WTC11 (cell line): ENCODE results near the gene PGA5.
"Not testable (repeated sequence)": the region's sequence is repeated elsewhere in the genome, so short reads cannot be mapped to it uniquely, and the experiment has no call there.

ENCODE experiments used
- CTCF ChIP-seq: fragments of 200-600 bp; IDR thresholded peaks from 2 replicates; pipeline ENCODE4 v1.8.0; 2022; ENCODE audit warnings: antibody characterized with exemption
- ETV6 ChIP-seq: sonication (generic); formaldehyde crosslinking; IDR thresholded peaks from 2 replicates; pipeline ENCODE4 v1.8.1; 2022; ENCODE audit warnings: mild to moderate bottlenecking, missing genetic modification reagents
- FOXK1 ChIP-seq: sonication (generic); formaldehyde crosslinking; IDR thresholded peaks from 2 replicates; pipeline ENCODE4 v1.8.0; 2022; ENCODE audit warnings: mild to moderate bottlenecking, moderate library complexity, missing genetic modification reagents
- IRF2 ChIP-seq: sonication (generic); formaldehyde crosslinking; IDR thresholded peaks from 2 replicates; pipeline ENCODE4 v1.8.0; 2022; ENCODE audit warnings: low read depth, missing genetic modification reagents, borderline replicate concordance
- JUN ChIP-seq: sonication (generic); formaldehyde crosslinking; IDR thresholded peaks from 2 replicates; pipeline ENCODE4 v1.8.0; 2023; ENCODE audit warnings: mild to moderate bottlenecking, missing genetic modification reagents
- PREB ChIP-seq: sonication (generic); formaldehyde crosslinking; IDR thresholded peaks from 2 replicates; pipeline ENCODE4 v1.8.1; 2022; ENCODE audit warnings: mild to moderate bottlenecking, missing genetic modification reagents, moderate library complexity, borderline replicate concordance
- SP1 ChIP-seq: sonication (generic); formaldehyde crosslinking; conservative IDR thresholded peaks from 2 replicates; pipeline ENCODE4 v1.8.1; 2022; ENCODE audit warnings: missing genetic modification reagents
- ZNF121 ChIP-seq: sonication (generic); formaldehyde crosslinking; IDR thresholded peaks from 2 replicates; pipeline ENCODE4 v1.8.0; 2023; ENCODE audit warnings: missing genetic modification reagents
- TF ChIP-seq, protein P1 (sequence below): sonication (generic); formaldehyde crosslinking; IDR thresholded peaks from 2 replicates; pipeline ENCODE4 v1.8.1; 2023; ENCODE audit warnings: mild to moderate bottlenecking, missing genetic modification reagents, moderate library complexity

GRCh38 chr11:61237130-61237529 is 3.8 kb upstream of the PGA5 start:
- not testable (repeated sequence) for TF ChIP-seq CTCF; ETV6; ZNF121 (CRISPR knock-in tag); IRF2 (CRISPR knock-in tag); PREB; JUN (CRISPR knock-in tag); SP1 (CRISPR knock-in tag); FOXK1 (CRISPR knock-in tag)
- TF ChIP-seq, protein P1, sequence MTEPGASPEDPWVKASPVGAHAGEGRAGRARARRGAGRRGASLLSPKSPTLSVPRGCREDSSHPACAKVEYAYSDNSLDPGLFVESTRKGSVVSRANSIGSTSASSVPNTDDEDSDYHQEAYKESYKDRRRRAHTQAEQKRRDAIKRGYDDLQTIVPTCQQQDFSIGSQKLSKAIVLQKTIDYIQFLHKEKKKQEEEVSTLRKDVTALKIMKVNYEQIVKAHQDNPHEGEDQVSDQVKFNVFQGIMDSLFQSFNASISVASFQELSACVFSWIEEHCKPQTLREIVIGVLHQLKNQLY, result not testable (repeated sequence)
